Cerebellar nuclear complex (tissue), 1 donor: ENCODE results near the gene NTN1.
"Not testable (repeated sequence)": the region's sequence is repeated elsewhere in the genome, so short reads cannot be mapped to it uniquely, and the experiment has no call there.

Source experiments
- DNase-seq, 2 experiments: peaks; one replicate each; lab custom pipeline; 2025; lab: John Stamatoyannopoulos, UW

NTN1 gene

GRCh38 chr17:9244066-9245052 is 223.0 kb downstream of the NTN1 start:
- DNase-seq: no peak

- DNase-seq: no peak
These were observed 226.2 kb downstream of the NTN1 start for GRCh38 chr17:9247401-9247938.

GRCh38 chr17:9249245-9249953 is 228.1 kb downstream of the NTN1 start:
- no peak for DNase-seq

- DNase-seq: no peak
These were observed 230.0 kb downstream of the NTN1 start for GRCh38 chr17:9251273-9251672.

GRCh38 chr17:9253308-9253707 is 232.0 kb downstream of the NTN1 start:
- DNase-seq: no peak

- no peak for DNase-seq
These were observed 233.5 kb downstream of the NTN1 start for GRCh38 chr17:9254841-9255240.

- no peak for DNase-seq
These were observed 234.5 kb downstream of the NTN1 start for GRCh38 chr17:9255833-9256232.

GRCh38 chr17:9256361-9256750 is 235.0 kb downstream of the NTN1 start:
- no peak for DNase-seq

- DNase-seq: no peak
These were observed 235.7 kb downstream of the NTN1 start for GRCh38 chr17:9256751-9257629.

GRCh38 chr17:9257630-9257965 is 236.3 kb downstream of the NTN1 start:
- not testable (repeated sequence) for DNase-seq

GRCh38 chr17:9258115-9259015 is 237.1 kb downstream of the NTN1 start:
- DNase-seq: no peak

- no peak for DNase-seq
These were observed 238.1 kb downstream of the NTN1 start for GRCh38 chr17:9259419-9259818.

- no peak for DNase-seq
These were observed 240.0 kb downstream of the NTN1 start for GRCh38 chr17:9261081-9262012.

GRCh38 chr17:9266031-9266680 is 244.8 kb downstream of the NTN1 start:
- DNase-seq: no peak

GRCh38 chr17:9266697-9267117 is 245.4 kb downstream of the NTN1 start:
- no peak for DNase-seq

- DNase-seq: no peak
These were observed 247.2 kb downstream of the NTN1 start for GRCh38 chr17:9268546-9268945.

GRCh38 chr17:9269350-9270035 is 248.2 kb downstream of the NTN1 start:
- no peak for DNase-seq

- DNase-seq: no peak
These were observed 249.6 kb downstream of the NTN1 start for GRCh38 chr17:9270921-9271320.

- DNase-seq: no peak
These were observed 250.7 kb downstream of the NTN1 start for GRCh38 chr17:9271989-9272388.
